ENCODE data around the gene CBR3. TPM values are rescaled to one million over a fixed set of nuclear protein-coding genes. Genes with fewer than 3 reads are reported as not detected.

CBR3 gene
- total and polyA plus RNA-seq, 12 donors, result 0.99 to 10.4 (median 2.2) TPM

DNA sequence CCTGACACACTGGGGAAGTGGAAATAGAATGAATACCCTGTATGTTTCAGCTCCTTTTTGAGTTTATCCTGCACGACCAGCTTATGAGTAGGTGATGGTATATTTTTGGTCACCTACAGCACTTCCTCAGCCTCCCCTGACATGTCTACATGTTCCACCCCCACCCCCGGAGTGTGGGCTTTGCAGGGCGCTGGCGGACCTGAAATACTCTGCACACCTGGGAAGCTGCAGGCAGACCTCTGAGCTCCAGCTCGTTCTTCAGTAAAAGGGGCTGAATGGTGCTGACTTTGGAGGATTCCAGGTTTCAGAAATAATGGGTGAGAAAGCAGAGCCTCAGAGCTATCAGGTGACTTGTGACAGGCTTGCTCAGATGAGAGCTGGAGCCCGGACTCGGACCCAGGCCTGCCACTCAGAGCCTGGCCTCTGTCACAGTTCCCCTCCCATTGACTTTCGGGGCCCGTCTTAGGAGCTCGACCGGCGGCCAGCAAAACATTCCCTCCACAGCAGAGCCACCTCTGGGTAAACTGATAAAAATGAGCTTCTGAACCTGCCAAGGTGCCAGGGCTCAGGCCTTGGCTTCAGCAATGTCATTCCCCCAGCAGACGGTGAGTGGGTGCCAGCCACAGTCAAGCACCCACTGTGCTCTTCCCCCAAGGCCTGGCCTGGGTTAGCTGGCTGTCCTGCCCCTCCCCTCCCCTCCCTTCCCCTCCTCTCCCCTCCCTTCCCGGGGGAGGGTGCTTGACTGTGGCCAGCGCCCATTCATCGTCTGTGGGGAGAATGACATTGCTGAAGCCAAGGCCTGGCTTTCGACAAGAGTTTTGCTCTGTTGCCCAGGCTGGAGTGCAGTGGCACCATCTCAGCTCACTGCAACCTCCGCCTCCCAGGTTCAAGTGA, 51.9 kb downstream of the CBR3 start:
- Histone ChIP-seq H3K4me3 (no peak overlapping the region), H3K9me3 (no peaks in the 10 kb centered on the region), H3K27ac (peak overlapping the region in 9 of 10 donors; percentile 57 to 83 (median 74)), H3K27me3 (no peaks in the 10 kb centered on the region), H3K4me1 (peaks cover 8 to 34% (median 24%) of the 10 kb centered on the region in 9 donors), H3K36me3 (peaks cover 0 to 12% (median 0%) of the 10 kb centered on the region in 9 donors)
- TF ChIP-seq, protein P1, sequence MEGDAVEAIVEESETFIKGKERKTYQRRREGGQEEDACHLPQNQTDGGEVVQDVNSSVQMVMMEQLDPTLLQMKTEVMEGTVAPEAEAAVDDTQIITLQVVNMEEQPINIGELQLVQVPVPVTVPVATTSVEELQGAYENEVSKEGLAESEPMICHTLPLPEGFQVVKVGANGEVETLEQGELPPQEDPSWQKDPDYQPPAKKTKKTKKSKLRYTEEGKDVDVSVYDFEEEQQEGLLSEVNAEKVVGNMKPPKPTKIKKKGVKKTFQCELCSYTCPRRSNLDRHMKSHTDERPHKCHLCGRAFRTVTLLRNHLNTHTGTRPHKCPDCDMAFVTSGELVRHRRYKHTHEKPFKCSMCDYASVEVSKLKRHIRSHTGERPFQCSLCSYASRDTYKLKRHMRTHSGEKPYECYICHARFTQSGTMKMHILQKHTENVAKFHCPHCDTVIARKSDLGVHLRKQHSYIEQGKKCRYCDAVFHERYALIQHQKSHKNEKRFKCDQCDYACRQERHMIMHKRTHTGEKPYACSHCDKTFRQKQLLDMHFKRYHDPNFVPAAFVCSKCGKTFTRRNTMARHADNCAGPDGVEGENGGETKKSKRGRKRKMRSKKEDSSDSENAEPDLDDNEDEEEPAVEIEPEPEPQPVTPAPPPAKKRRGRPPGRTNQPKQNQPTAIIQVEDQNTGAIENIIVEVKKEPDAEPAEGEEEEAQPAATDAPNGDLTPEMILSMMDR (IDR thresholded peaks at IDR 0.05), result no peak
- peak; percentile 67 to 93 (median 85) for ATAC-seq
- 52 to 65% methylated on average over 18 of the region's 18 CpGs for WGBS, 2 donors
- intact Hi-C loops (cut with DNase I), result no loop called here
- DNase-seq, result peak; percentile 49 to 58

DNA sequence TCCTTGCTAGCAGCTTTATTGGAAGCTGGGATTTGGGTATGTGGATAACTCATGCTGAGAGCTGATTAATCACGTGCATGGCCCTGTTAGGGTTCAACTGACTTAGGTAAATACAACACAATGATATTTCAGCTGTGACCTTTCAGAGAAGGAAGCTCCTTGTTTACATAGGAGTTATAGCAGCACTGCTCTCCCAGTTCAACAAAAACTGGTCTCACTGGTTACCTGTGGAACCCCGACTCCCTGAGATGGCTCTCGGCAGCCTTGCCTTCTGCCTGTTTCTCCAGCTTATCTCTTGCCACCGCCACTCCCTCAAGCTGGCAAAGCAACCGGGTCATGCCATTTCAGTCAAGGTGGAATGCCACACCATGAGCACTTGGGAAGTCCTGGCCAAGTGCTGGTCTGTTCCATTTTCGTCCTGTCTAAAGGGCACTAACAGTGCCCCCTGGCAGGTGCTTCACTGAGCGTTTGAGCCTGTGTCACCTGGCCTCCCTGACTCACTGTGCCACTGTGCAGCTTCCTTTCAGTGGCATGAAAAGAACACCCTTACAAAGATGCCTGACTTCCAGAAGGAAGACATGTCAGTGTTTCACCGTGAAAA, 53.3 kb downstream of the CBR3 start:
- intact Hi-C loops (cut with DNase I), result no loop called here
- Histone ChIP-seq H3K36me3 (peaks cover 0 to 12% (median 0%) of the 10 kb centered on the region in 9 donors), H3K27me3 (no peaks in the 10 kb centered on the region), H3K27ac (peak overlapping the region in 9 of 10 donors; percentile 37 to 83 (median 74)), H3K4me3 (peak overlapping the region in 1 of 10 donors; percentile 3), H3K4me1 (peaks cover 8 to 34% (median 24%) of the 10 kb centered on the region in 9 donors), H3K9me3 (no peaks in the 10 kb centered on the region)
- DNase-seq (peak; percentile 49 to 68), ATAC-seq (peak; percentile 84 to 91 (median 90))
- TF ChIP-seq, protein P1 (IDR thresholded peaks at IDR 0.05), result peak in 3 of 9 donors; percentile 34 to 38 (median 37)
- WGBS, 2 donors, result 33 to 51% methylated on average over 8 of the region's 8 CpGs

DNA sequence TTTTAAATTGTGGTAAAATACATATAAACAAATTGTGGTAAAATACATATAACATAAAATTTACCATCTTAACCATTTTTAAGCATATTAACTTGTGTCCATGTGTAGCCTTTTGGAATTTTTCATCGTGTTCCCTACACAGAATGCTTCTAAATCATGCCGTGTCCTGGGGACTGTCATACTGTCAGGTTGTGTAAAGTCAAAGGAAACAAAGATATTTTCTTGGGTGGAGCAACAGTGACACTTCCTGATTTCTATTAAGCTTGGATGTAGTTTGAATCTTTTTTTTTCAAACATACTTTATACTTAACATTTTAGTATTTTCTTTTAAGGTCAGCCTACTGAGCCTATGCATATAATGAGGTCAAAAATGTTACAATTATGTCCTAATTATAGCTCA, 54.1 kb downstream of the CBR3 start:
- TF ChIP-seq, protein P1 (IDR thresholded peaks at IDR 0.05), result no peak
- Histone ChIP-seq H3K4me1 (peaks cover 8 to 34% (median 24%) of the 10 kb centered on the region in 9 donors), H3K27me3 (no peaks in the 10 kb centered on the region), H3K36me3 (peaks cover 0 to 5% (median 0%) of the 10 kb centered on the region in 9 donors), H3K27ac (peak overlapping the region in 9 of 10 donors; percentile 37 to 83 (median 63)), H3K4me3 (peak overlapping the region in 1 of 10 donors; percentile 3), H3K9me3 (no peaks in the 10 kb centered on the region)
- ATAC-seq (peak in 1 of 8 donors; percentile 30), DNase-seq (no peak)
- intact Hi-C loops (cut with DNase I), result no loop called here
- 19 to 24% methylated on average over 2 of the region's 2 CpGs for WGBS, 2 donors

DNA sequence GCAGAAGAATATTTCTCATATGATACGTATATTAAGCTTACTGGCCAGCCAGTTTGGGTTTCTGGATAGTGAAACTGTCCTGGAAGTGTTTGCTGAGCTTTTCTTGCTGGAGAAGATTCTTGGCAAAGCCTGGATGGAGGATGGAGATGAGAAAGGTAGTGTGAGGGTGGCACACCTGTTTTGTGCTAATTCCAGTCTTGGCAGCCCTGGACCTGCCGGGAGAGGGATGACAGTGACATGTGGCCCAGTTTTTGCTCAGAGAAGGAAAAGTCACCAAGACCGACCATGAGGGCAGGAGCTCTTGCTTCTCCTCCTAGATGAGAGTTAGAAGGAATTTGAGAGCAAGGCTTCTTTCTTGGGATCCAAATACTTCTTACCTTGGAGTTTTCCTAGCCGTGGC, 55.9 kb downstream of the CBR3 start:
- Histone ChIP-seq H3K27me3 (no peaks in the 10 kb centered on the region), H3K36me3 (no peaks in the 10 kb centered on the region), H3K9me3 (no peaks in the 10 kb centered on the region), H3K4me3 (no peak overlapping the region), H3K4me1 (peaks cover 8 to 34% (median 24%) of the 10 kb centered on the region in 9 donors), H3K27ac (no peak overlapping the region)
- ATAC-seq (no peak), DNase-seq (no peak)
- WGBS, 2 donors, result 92 to 95% methylated on average over 4 of the region's 4 CpGs
- TF ChIP-seq, protein P1 (IDR thresholded peaks at IDR 0.05), result no peak
- intact Hi-C loops (cut with DNase I), result no loop called here

Data from heart right ventricle (tissue), 16 donors.